GM18520 (cell line): ENCODE data around the gene SERPINF2.
"Not testable (repeated sequence)": the region's sequence is repeated elsewhere in the genome, so short reads cannot be mapped to it uniquely, and the experiment has no call there.

ENCODE experiments used
- ATAC-seq: cut with Tn5 transposase; IDR thresholded peaks from one replicate; pipeline ENCODE4 v1.9.1; 2021; ENCODE audit not compliant: unreplicated experiment

SERPINF2 gene

DNA sequence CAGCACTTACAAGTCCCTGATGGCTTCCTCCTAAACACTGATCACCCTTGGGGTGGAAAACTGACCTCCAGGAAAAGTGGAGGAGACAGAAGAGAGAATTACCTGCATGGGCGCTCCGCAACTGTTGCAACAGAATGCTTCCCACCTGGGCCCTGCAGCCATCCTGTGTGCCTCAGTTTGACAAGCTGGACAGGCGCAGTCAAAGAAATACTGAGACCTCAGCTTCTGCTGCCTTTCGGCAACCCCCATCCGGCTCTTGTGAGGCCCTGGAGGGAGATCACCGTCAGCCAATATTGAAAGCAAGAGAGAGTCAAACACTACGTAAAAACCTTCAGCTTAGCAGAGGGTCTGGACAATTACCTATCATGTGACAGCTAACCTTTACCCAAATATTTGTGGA lies 44.0 kb downstream of the SERPINF2 start:
- ATAC-seq, result no peak

DNA sequence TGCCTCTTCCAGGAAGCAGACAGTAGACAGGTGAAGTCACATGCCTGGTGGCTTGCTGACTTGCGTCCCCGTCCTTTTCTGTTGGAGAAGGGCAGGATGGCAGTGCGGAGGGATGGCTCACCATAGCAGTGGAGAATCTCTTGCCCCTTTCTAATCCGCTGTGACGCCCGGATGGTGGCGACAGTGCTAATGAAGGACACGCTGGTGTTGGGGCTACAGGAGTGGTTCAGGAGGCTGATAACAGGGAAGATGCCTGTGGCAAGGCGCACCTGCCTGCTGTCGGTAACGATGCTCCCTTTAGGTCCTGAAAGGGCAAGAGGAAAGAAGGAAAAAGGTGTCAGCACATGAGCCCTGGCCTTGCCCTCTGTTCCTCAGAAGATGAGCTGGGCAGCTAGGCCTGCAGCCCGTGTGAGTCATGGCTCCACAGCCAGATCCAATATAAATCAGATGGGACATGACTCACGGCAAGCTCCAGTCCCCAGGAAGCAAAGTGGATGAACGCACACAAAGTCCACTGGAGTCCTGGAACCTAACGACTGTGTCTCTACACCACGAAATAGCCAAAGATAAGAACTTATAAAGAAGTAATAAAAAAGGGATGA lies 44.7 kb downstream of the SERPINF2 start:
- no peak for ATAC-seq

DNA sequence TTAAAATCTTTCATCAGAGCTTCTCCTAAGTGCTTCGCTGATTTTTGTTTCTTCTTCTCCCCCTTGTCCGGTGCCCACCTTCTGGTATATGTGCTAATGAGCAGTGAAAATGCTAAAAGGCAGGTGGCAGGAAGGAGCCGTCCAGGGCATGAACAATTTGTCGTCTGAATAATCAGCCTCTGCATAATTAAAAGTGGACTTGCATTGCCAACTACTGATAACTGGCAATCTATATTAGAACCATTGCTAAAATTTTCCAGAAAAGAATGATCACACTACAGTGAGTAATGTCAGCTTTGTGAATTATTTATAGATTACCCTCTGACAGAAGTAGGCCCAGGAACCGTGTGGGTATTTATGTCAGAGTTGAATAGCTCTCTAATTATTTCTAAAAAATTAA lies 47.3 kb downstream of the SERPINF2 start:
- no peak for ATAC-seq

DNA sequence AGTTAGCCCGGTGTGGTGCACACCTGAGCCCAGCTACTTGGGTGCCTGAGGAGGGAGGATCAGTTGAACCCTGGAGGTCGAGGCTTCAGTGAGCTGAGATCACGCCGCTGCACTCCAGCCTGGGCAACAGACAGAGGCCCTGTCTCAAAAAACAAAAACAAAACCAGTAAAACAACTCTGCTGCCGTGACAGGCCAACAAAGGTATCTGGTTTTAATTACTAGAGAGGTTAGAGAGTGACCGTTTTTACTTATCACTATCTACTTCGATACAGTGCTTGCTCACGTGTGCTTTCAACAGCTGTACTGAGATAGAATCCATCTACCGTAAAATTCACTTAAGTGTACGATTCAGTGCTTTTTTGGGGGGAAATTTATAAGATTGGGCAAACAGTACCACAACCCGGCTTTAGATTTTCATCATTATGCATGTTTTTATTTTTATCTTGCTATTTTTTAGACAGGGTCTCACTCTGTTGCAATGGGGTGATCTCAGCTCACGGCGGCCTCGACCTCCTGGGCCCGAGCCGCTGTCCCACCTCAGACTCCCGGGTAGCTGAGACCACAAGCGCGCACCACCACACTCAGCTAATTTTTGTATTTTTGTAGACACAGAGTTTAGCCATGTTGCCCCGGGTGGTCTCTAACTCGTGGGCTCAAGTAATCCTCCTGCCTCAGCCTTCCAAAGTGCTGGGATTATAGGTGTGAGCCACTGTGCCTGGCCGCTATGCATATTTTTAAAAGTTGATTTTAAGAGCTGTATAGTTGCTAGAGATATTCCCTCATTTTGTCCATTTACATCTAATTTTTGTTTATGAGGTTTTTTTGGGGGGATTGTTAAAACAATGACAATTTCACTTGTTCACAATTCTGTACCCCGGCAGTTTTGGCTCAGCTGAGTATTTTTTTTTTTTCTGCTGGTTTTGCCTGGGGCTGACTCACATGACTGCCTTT lies 50.1 kb downstream of the SERPINF2 start:
- no peak for ATAC-seq

DNA sequence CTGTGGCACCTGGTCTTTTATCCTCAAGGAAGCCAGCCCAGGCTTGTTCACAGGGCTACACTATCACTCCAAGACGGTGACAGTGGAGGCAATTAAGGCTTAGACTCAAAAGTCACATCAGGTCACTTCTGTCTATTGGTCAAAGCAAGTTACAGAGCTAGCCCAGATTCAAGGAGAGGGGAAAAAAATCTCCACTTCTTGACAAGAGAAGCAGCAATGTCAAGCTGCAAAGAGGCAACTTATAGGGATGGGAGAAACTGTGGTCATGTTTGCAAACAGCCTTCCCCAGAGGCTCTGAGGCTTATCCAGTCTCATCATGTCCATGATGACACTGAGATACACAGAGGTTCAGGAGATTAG lies 50.8 kb downstream of the SERPINF2 start:
- ATAC-seq, result no peak

DNA sequence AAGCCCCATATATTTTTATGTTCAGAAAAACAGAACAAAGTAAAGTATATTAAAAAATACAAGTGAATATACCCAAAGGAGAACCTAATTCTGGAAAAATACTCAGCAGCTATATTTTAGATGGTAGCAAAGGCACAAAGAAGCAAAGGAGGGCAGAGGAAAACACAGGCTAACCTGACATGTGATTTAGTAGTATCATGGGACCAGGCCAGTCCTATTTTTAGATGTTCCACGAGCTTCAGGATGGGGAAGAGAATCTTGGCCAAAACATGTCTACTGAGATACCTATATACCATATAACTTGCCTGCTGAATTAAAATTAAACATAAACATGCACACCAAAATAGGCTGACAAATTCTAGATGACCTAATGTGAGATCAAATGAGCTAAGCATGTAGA lies 54.1 kb downstream of the SERPINF2 start:
- ATAC-seq, result no peak

DNA sequence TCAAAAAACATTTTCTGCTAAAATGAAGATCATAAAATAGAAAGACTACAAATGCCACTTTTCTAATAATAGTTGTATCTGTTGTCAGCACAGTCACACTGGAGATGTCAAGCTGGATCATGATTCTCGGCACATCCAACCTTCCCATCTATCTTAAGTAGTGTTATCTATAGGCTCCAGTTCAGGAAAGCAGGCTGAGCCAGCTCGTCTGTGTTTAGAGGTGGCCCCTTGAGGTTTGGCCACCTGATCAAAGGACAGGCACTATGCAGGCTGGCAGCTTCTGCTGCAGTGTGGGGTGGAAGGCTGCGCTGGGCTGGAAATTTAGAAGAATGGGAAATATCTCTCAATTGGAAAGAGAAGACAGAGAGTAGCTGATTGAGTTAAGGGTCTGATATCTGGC lies 54.7 kb downstream of the SERPINF2 start:
- no peak for ATAC-seq

DNA sequence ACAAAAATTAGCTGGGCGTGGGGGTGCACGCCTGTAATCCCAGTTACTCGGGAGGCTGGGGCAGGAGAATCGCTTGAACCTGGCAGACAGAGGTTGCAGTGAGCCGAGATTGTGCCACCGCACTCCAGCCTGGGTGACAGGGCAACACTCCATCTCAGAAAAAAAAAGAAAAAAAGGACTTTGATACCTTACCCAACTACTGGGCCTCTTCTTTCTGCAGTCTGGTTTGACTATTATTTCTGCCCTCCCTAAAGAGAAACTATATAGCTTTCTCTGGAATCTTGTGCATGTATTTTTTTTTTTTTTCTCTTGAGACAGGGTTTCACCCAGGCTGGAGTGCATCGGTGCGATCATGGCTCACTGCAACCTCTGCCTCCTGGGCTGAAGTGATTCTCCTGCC lies 55.2 kb downstream of the SERPINF2 start:
- not testable (repeated sequence) for ATAC-seq

DNA sequence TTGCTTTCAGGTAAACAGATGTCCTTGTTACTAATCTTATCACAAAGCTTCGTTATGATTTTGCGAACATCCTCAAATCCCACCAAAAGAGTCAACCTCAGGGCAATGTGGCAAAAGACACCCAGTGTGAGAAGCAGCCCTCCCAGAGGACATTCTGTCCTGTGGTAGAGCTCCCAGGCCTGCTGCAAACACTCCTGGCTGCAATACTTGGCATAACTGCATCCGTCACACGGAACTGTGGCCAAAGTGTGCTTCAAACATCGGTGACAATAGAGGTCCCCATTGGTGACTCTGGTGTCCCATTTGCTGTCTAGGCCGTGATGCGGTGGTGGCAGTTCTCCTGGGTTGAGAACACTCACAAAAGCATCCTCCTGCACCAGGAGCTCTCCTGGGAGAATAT lies 57.6 kb downstream of the SERPINF2 start:
- ATAC-seq, result no peak

DNA sequence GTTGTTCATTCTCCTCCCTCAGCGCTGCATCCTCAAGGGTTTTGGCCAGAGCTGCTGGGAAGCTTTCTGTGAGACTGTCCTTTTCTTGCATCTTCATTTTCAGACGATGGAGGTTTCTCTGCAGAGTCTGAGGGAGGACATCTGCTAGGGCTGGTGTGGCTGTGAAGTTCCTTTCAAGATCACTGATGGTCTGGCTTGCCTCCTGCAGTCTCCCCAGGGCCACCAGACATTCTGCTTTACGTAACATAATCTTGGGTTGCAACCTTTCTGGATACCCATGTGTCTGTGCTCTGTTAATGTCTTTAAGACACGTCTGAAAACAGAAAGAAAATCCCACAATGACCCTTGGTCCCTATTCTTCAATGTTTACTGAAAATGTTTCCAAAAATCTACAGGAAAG lies 58.0 kb downstream of the SERPINF2 start:
- no peak for ATAC-seq

DNA sequence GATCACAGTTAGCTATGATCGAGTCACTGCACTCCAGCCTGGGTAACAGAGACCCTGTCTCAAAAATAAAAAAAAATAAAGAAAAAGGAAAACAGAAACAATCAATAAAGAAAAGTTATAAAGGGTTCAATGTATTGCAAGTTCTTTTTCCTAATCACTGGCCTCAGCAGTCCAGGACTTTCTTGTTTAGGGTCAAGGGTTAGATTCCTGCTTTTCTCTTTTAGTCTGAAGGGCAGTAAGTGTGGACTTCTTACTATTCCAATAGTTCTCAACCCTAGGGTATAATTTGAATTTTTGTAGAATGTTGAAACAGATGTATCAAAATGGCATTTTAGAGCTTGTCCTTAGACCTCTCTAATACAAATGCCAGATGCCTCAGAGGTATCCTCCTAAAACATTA lies 59.8 kb downstream of the SERPINF2 start:
- no peak for ATAC-seq

DNA sequence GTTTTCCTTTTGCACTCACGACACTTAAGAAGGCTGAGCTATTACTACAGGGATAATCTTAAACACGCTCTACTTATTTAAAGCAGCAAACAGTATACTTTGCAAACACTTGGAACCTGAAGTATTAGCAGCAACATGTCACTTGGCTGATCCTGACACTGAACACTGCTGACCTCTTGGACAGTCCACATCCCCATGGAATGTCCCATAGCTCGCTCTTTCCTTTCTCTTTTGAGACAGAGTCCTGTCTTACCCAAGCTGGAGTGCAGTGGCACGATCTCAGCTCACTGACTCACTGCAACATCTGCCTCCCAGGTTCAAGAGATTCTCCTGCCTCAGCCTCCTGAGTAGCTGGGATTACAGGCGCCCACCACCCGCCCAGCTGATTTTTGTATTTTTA lies 60.6 kb downstream of the SERPINF2 start:
- no peak for ATAC-seq
